Measurements from ENCODE around the gene CLDN11. TPM values are rescaled to one million over a fixed set of nuclear protein-coding genes. Genes with fewer than 3 reads are reported as not detected.

The CLDN11 gene
- total and polyA plus RNA-seq, 2 of the 8 experiments (the other 6 are each of a cell fraction or from before 2014, with no cell fraction given) = 4.8 to 12.5 TPM

DNA sequence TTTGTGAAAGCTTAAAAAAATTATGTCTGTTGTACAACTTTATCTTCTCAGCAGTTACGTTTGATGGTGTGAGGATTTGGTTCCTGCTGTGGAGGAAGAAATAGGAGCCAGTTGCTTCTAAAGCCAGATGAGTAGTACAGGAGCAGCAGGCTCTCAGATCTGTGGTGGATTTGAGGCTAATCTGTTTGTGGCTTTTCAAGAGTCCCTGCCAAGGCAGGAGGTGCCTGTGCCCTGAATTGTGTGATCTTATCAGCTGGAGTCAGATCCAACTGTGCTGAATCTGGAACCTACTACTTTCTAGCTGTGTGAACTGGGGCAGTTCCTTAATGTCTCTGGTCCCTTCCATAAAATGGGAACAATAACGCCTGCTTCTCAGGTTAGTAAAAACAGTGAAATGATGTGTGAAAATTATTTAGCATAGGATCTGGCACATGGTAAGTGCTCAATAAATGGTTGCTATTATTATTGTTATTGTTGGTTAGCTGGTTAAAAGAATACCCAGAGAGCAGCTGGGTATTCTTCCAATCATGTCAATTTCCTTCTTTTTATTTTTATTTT, 7.7 kb downstream of the CLDN11 start:
- POLR2A ChIA-PET (ENCODE audit: partially characterized antibody) = interaction anchor here (0.6 kb wide), 1 partner anchor 229 kb away, joined by 6 read pairs; no protein-coding TSS in a partner anchor
- 86% methylated on average over 2 of the region's 2 CpGs; no CpG with 5 or more reads in 1 of the 2 experiments for WGBS, 2 experiments (ENCODE audit: extremely low coverage in 1 of 2, insufficient coverage in 1 of 2, insufficient read length in 1 of 2, insufficient replicate concordance in 2 of 2, low coverage in 1 of 2, low lambda C conversion rate in 2 of 2, missing lambda C conversion rate in 1 of 2)
- DNase-seq (ENCODE audit: low read depth in 1 of 2, low spot score in 2 of 2) (no peak), FAIRE-seq (no peak)
- H3K79me1 ChIP-seq (ENCODE audit: low read depth, low read length) = no peaks in the 10 kb centered on the region
- no peak overlapping the region for H3K23ac ChIP-seq (ENCODE audit: insufficient read length)
- H4K8ac ChIP-seq (ENCODE audit: extremely low read depth, insufficient read depth, low read length) = no peak overlapping the region
- H3K9ac ChIP-seq (replicated peaks in 1 of 4; ENCODE audit: extremely low read depth in 1 of 4, low read depth in 3 of 4, low read length in 3 of 4) = no peak overlapping the region
- H3K4me3 ChIP-seq (ENCODE audit: extremely low read depth in 1 of 4, insufficient read depth in 2 of 4, low read depth in 3 of 4, low read length in 4 of 4) = no peak overlapping the region
- no peak overlapping the region for H4K5ac ChIP-seq (ENCODE audit: insufficient read length, low read depth, low read length)
- H2BK12ac ChIP-seq (ENCODE audit: low read depth, low read length) = no peak overlapping the region
- H2BK15ac ChIP-seq (ENCODE audit: low read length) = no peak overlapping the region
- 0 out of 4 replicates have a peak overlapping the region, but pooled peaks of 1 of the 2 experiments have one; percentile 43 for H3K4me2 ChIP-seq (ENCODE audit: insufficient read depth in 1 of 2, low read depth in 2 of 2, low read length in 2 of 2)
- H3K4ac ChIP-seq (replicated peaks; ENCODE audit: insufficient read length, low read depth, low read length) = no peak overlapping the region
- no peak overlapping the region for H3K18ac ChIP-seq (ENCODE audit: extremely low read depth, low read length)
- no peak overlapping the region for H2BK20ac ChIP-seq (ENCODE audit: low read length)
- H3K56ac ChIP-seq (replicated peaks; ENCODE audit: insufficient read length, low read depth, low read length) = no peak overlapping the region
- CTCF ChIA-PET (ENCODE audit: partially characterized antibody) = interaction anchor here (1.3 to 2.4 kb wide), 5 partner anchors 12 to 385 kb away, joined by 5 to 14 read pairs (median 6); no protein-coding TSS in a partner anchor
- no peak overlapping the region for H2BK5ac ChIP-seq (ENCODE audit: low read depth, low read length)
- no peaks in the 10 kb centered on the region for H4K20me1 ChIP-seq (replicated peaks in 1 of 2; ENCODE audit: control insufficient read depth in 1 of 2, insufficient read depth in 2 of 2, low read length in 2 of 2)
- no peak overlapping the region for H3K14ac ChIP-seq (ENCODE audit: insufficient read length)
- no peaks in the 10 kb centered on the region for H3K36me3 ChIP-seq (ENCODE audit: control insufficient read depth in 2 of 4, insufficient read depth in 4 of 4, low read length in 3 of 4)
- H3K27ac ChIP-seq (ENCODE audit: low read depth, low read length) = no peak overlapping the region
- no peak overlapping the region for H4K91ac ChIP-seq (replicated peaks; ENCODE audit: insufficient read length, low read length)
- peaks cover 0 to 2% (median 0%) of the 10 kb centered on the region in 4 experiments; a peak in 3 of 7 replicates for H3K27me3 ChIP-seq (replicated peaks in 1 of 4; ENCODE audit: control insufficient read depth in 3 of 4, extremely low read depth in 1 of 4, insufficient read depth in 3 of 4, low read length in 3 of 4)
- H2BK120ac ChIP-seq (replicated peaks; ENCODE audit: low read depth, low read length) = no peak overlapping the region
- no peaks in the 10 kb centered on the region for H3K9me3 ChIP-seq (ENCODE audit: insufficient read depth in 2 of 2, low read depth in 1 of 2, low read length in 1 of 2)
- H3K4me1 ChIP-seq (replicated peaks in 1 of 4; ENCODE audit: control insufficient read depth in 3 of 4, insufficient read depth in 4 of 4, low read length in 3 of 4) = peaks cover 0 to 8% (median 0%) of the 10 kb centered on the region in 4 experiments; a peak in 2 of 7 replicates
- H2AK5ac ChIP-seq (ENCODE audit: low read depth, low read length) = no peak overlapping the region
- H3K79me2 ChIP-seq (ENCODE audit: control insufficient read depth in 1 of 2, insufficient read depth in 2 of 2, low read length in 2 of 2) = no peaks in the 10 kb centered on the region
- H2AFZ ChIP-seq (ENCODE audit: low read length) = no peak overlapping the region
- no peaks in the 10 kb centered on the region; the same call in 1 of the 2 replicates for H3K23me2 ChIP-seq (ENCODE audit: low read depth, low read length)
- TF ChIP-seq, protein P1, sequence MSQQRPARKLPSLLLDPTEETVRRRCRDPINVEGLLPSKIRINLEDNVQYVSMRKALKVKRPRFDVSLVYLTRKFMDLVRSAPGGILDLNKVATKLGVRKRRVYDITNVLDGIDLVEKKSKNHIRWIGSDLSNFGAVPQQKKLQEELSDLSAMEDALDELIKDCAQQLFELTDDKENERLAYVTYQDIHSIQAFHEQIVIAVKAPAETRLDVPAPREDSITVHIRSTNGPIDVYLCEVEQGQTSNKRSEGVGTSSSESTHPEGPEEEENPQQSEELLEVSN (IDR thresholded peaks at IDR 0.05) = no peak

All from H1 (cell line).